HG02588 (cell line): Measurements from ENCODE around the gene GGTLC1.
A peak's percentile ranks its signal among the peaks of the same experiment; 100 is the strongest.

Experiments
- ATAC-seq: cut with Tn5 transposase; IDR thresholded peaks from one replicate; pipeline ENCODE4 v1.9.1; 2021; ENCODE audit warnings: mild to moderate bottlenecking, moderate library complexity; ENCODE audit not compliant: unreplicated experiment

The GGTLC1 gene

GRCh38 chr20:23966927-23967615 lies 21.5 kb downstream of the GGTLC1 start:
- ATAC-seq: no peak

GRCh38 chr20:23966298-23966697 lies 22.3 kb downstream of the GGTLC1 start:
- ATAC-seq: no peak

- no peak for ATAC-seq
These were observed 24.6 kb downstream of the GGTLC1 start for GRCh38 chr20:23963941-23964340.

- no peak for ATAC-seq
These were observed 26.3 kb downstream of the GGTLC1 start for GRCh38 chr20:23962272-23962671.

- ATAC-seq: no peak
These were observed 29.5 kb downstream of the GGTLC1 start for GRCh38 chr20:23959054-23959453.

GRCh38 chr20:23955896-23956295 lies 32.7 kb downstream of the GGTLC1 start:
- ATAC-seq: no peak

- ATAC-seq: no peak
These were observed 34.4 kb downstream of the GGTLC1 start for GRCh38 chr20:23954008-23954745.

GRCh38 chr20:23946206-23946605 lies 42.4 kb downstream of the GGTLC1 start:
- no peak for ATAC-seq

- no peak for ATAC-seq
These were observed 45.3 kb downstream of the GGTLC1 start for GRCh38 chr20:23943304-23943703.

- no peak for ATAC-seq
These were observed 48.9 kb downstream of the GGTLC1 start for GRCh38 chr20:23939641-23940040.

GRCh38 chr20:23939063-23939462 lies 49.5 kb downstream of the GGTLC1 start:
- ATAC-seq: no peak

GRCh38 chr20:23938118-23938438 lies 50.5 kb downstream of the GGTLC1 start:
- no peak for ATAC-seq

- peak; percentile 70 for ATAC-seq
These were observed 51.1 kb downstream of the GGTLC1 start for GRCh38 chr20:23937303-23938117.
